Activated T-helper 9 cell treated with anti-CD3 and anti-CD28 coated beads, Interleukin-2, amount 50 U/mL, for 16 hours (primary cell): ENCODE data around the gene MAB21L4.

Experiments used
- DNase-seq: peaks from one replicate; pipeline ENCODE4 v3.0.0-alpha.2; 2020; ENCODE audit warnings: low read depth

MAB21L4 gene

DNA sequence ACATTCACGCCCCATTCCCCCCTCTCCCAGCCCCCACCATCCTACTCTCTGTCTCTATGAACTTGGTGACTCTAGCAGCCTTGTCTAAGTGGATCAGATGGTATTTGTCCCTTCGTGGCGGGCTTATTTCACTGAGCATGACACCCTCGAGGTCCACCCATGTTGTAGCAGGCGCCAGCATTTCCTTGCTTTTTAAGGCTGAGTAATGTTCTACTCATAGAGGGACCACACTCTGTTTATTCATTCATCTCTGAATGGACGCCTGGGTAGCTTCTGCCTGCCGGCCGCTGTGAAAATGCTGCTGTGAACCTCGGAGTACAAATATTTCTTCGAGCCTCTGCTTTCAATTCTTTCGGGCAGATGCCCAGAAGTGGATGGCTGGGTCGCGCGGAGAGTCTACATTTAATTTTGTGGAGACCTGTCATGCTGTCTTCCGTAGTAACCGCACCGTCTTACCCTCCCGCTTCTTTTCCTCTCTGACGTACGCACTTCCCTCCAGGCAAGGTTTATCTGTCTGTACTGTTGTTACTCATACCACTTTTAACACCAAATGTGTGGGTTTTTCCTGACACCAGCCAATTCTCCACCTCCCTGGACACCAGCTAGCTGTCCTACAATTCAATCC, 15.8 kb upstream of the MAB21L4 start:
- DNase-seq = no peak

DNA sequence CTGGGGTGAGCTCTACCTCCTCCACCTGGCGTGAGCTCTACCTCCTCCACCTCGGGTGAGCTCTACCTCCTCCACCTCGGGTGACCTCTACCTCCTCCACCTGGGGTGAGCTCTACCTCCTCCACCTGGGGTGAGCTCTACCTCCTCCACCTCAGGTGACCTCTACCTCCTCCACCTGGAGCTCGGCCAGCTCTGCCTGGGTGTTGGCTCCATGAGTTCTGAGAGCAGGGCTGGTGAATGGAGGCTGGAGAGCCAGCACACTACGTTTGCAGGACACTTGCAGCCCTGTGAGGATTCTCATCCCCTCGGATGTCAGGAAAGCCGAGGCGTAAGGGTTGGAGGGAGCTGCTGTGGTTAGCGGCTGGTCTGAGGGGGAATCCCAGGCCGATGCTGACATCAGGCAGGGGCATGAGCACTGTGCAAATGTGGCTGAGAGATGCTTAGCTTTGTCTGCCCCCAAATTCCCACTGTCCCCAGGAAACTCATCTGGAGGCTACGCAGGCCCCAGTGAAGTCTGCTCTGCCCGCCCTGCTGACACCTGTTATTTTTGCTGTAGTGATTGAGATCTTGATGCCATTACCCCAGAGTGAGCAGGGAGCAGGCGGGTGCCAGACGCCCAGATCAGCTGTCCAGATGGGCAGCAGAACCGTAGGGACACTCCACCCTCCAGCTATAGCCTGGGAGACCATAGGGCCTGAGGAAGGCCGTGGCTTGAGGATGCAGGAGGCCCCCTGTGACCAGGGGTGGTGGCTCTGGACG, 13.4 kb upstream of the MAB21L4 start:
- DNase-seq = no peak

DNA sequence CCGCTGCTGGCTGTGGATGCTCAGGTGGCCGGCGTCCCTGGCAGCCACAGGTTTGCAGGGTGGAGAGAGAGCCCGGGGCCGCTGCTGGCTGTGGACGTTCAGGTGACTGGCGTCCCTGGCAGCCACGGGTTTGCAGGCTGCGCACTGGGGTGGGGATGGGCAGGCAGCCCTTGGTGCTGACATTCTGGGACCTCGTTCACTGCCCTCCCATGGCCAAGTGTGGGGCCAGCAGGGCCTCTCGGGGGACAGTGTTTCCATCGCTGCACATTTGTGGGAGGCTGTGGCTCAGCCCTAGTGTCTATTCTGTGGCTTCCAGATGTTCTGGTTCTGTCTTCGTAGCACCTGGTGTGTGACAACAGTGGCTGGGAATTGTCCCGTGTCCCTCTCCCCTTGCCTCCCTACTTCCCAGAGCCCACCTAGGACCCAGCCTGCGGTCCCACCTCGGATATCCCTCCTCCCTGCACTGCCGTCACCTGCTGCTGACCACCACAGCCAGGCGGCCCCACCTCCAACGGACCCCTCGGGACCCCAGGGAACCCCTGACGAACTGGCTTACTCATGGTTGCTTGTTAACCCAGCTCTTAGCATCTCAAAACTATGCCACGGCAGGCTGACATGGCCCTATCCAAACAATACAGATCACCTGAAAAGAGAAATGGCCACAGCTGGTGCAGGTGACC, 11.1 kb upstream of the MAB21L4 start:
- DNase-seq = no peak

DNA sequence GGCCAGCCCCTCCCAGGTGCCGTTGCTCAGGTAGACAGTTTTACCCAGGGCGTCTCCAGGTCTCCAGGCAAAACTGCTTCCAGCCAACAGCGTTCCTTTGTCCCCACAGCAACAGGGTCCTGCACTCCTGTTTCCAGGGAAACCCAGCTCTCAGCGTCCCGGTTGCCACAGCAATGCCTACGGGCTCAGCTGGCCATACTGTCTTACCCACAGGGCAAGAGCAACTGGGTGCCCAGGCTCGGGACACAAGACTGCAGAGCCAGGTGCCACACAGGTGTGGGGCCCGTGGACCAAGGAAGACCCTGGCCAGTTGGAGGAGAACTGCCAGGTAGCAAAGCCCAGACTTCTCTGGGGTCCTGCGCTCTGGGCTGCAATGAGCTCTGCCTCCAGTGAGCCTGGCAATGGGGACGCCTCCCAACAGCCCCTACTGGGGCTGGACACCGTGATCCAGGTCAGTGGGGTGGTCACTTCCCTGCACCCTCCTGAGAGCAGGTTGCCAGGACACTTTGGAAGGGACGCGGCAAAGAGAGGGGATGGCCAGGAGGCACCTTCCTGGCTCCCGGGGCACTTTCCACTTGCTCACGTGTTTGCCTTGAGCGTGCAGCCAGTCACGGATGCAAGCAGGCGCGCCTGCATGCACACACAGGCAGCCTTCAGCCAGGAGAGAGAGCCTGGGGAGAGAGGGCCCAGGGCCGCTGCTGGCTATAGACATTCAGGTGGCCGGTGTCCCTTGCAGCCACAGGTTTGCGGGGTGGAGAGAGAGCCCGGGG, 10.4 kb upstream of the MAB21L4 start, which contains the start of gene CROCC2:
CROCC2 (plus strand) TSS at position 196 of the 770 bp plus-strand sequence; CDS start at position 374, 178 bp downstream.
- no peak for DNase-seq

DNA sequence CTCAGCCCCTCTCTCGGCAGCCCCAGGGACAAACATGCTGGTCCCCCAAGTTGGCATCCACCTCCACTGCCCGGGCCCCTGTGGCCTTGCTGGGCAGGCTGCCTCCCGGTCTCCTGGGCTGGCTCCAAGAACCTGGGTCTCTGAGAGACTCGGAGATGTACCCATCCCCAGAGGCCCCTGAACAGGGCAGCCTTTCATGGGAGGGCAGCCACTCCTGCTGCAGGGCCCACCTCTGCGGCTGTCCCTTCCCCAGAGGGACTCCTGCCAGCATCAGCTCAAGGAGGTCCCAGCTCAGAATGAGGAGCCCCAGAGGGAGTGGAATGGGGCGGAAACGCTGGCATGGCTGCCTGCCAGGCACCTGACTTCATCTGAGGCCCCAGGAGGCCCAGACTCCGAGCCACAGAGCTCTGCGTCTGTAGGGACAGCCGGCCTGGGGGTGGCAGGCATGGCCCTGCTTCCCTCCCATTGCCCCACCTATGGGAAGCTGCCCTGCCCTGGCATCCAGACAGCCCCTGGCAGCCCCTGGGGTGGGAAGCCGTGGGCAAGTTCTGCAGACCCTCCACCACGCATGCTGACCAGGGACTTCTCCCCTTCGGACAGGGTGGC, 9.3 kb upstream of the MAB21L4 start:
- no peak for DNase-seq

DNA sequence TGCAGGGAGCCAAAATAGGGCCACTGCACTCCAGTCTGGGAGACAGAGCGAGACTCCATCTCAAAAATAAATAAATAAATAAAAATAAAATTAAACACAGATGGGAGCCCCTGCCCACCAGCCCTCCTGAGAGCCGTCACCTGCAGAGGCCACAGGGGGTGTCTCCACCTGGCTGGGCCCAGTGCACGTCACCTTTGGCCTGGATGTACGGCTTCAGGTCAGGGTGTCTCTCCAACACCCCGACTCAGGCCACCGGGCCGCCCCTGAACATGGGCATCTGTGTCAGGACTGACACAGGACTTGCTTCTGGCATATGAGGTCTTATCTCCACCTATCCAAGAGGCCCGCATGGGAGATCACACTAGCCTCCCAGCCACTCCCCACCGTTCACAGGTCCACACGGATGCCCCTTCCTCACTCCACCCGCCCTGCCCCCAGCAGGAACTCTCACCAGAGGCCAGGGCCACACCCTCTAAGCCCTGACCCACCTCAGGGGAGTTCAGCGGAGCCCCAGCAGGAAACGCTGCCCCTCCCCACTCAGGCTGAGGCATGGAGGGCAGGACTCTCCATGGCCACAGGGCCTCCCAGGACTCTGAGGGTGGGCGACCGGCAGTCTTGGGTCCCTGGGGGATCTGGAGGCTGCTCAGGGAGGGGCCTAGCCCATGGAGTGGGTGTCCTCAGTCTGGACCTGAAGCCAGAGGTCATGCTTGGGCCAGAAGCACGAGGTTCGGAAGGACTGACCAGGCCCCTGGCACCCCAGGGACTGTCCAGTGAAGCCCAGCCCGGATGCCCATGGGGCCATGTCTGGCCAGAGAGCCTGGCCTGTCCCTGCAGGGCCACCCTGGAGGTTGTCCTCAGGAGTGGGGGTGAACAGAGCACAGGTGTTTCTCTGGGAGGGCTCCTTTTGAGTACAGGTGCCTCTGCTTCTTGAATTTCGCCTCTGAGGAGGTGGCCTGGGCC, 8.5 kb upstream of the MAB21L4 start:
- no peak for DNase-seq

DNA sequence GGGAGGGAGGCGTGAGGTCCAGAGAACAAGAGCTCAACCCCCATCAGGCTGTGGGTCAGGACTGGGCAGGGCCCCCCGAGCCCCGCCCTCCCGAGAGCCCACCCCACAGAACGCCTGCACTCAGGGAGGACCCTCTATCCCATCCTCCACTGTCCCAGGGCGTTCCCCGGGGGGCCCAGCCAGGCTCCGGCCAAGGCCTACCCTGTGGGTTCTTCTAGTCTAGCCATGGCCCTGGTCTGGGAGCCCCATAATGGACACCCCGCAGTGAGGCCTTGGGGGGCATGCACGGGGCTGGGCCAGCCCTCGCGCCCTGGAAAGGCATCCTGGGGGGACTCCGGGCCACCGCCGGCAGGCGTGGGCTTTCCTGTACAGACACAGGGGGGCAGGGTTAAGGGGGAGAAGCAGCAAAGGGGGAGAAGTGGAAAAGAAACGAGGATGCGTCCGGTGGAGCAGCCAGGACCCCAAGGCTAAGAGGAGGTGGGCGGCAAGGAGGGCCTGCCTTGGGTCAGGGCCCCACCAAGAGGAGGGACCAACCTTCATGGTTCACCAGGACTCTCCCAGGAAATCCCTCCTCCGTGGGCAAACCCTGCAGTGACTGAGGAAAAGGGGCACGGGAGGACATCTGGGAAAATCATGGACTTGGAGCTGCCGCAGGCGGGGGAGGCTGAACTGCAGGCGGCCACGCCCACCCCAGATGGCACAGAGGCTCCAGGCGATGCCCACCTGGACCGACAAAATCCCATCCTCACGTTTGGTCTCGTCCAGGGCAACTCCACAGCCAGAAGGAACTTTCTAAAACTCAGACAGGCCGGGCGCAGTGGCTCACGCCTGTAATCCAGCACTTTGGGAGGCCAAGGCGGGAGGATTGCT, 7.5 kb upstream of the MAB21L4 start:
- DNase-seq = no peak

DNA sequence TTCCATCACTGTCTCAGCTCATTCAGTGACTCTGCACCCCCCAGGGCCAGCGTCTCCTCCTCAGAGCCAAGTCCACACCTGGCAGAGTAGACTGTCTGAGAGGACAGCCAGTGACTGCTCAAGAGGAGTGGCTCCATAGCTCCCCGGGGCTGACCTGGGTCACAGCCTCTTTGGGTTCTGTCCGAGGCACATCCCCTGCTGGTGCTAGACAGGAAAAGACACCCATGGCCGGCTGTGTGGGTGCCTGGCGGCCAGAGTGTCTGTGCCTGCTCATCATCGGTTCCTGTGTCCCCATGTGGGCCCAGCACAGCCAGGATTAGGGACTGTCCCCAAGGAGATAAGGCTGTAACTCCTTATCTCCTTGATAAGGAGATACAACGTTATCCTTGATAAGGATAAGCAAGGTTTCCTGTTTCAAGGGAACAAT, 6.7 kb upstream of the MAB21L4 start:
- DNase-seq = no peak

DNA sequence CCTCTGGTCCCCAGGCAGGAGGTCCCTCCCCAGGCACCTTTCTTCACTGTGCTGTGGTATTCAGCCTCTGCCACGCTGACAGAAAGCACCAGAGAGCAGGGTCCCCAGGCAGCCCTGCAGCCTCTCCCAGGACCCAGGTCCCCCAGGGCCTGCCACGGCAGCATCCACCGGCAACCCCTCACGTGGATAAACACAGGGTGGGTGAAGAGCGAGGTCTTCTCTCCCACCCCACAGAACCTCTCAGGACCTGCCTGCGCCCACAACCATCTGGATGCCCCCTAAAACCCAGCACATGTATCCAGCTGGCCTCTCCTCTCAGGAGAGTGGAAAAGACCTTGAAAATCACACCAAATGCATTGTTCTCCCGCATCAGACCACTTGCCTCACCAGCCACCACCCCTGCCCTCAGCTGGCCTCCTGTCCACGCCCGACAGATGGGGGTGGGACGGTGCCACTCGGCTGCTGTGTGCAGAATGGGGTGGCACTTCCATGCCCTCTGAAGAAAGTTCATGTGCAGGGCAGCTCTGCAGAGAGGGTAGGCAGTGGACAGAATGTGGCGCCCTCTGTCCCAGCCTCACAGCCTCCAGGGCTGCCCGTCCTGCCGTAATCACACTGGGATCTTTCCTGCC, 6.1 kb upstream of the MAB21L4 start:
- DNase-seq = no peak

DNA sequence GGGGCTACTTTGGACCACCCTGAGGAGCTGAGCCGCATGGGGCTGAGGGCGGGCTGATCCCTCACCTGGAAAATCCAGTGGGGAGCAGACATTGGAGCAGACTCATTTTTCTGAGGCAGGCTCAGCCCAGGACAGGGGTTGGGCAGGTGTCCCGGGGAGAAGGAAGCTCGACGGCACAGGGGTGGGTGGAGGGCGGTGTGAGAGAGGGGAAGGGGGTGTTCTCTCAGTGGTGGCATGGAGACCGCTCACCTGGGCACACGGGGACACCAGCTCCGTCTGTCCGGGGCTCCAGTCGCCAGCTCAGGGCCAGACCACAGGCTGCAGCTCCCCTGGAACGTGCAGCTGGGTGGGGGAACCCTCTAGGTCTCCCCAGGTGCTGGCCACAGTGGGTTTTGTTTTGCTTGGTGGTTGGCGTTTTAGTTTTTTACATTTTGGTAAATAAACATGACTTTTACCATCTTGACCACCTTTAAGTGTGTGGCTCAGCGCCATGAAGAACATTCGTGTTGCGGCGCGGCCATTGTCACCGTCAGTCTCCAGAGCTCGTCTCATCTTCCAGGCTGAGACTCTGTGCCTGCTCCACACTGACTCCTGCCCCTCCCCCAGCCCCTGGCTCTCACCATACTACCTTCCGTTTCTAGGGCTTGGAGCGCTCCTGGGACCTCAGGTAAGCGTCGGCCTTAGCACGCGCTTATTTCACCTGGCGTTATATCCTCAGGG, 4.3 kb upstream of the MAB21L4 start:
- DNase-seq = no peak

DNA sequence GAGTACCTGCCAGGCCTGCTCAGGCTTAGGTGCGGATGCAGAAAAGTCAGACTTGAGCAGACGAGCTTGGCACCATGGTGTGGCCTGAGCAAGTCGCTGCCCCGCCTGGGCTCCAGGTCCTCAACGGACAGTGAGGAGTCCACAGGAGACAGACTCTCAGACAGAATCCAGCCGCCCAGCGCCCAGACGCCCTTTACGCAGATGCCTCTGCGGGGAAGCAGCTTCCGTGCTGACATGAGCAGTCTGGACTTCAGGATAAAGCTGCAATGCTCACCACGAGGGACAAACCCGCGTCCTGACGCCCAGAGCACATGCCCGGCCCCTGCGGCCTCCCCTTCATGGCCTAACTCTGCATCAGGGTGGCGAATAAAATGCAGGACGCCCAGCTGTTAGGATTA, 3.5 kb upstream of the MAB21L4 start:
- no peak for DNase-seq

DNA sequence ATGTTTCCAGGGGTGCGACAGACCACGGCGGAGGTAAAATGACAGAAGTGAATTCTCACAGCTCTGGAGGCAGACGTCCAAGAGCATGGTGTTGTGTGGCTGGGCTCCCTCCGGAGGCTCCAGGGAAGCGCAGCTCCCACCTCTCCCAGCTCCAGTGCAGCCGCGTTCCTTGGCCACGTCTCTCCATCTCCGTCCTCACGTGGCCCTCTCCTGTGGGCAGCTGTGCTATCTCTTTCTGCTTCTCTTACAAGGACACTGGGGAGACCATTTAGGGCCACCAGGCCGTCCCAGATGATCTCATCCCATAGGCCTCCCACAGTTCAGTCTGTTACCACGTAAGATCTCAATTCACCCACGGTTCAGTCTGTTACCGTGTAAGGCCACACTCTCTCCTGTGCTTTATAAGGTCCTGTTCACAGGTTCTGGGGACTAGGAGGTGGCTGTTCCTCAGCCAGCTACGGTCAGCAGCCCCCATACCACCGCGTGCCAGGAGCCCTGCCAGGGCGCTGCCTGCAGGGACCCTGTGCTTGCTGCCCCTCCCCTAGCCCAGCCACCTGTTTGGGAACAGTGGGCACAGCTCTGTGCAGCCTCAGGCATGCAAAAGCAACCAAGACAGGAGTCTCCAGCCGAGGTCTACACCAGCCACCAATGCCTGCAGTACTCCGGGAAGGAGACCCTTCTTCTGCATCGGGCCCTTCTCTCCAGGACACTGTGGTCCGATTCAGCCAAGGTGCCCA, 2.9 kb upstream of the MAB21L4 start:
- DNase-seq = no peak

DNA sequence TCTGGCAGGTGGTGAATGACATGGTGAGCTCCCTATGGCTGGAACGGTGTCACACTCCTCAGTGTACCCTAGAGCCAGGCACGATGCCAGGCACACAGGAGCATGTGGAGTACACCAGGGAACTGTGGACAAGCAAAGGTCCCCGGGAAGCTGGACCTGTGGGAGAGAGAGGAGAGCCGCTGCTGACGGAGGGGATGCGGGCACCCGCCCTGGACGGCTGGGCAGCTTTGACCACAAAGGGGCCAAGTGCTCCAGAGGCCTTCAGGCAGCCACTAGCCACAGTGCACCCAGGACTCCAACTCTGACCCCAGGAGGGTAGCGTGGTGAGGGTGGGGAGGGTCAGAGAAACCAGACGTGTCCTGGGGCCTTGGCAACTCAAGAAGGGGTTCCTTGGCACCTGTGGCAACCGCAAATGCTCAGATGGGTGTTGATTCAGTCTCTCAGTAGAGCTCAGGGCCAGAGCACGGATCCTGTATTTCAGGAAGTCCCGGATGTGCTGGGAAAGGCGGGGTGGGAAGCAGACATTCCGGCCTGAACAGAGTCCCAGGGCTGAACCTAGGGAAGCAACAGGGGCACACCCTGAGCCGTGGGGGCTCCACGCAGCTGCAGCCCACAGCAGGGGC, 2.3 kb upstream of the MAB21L4 start:
- no peak for DNase-seq

DNA sequence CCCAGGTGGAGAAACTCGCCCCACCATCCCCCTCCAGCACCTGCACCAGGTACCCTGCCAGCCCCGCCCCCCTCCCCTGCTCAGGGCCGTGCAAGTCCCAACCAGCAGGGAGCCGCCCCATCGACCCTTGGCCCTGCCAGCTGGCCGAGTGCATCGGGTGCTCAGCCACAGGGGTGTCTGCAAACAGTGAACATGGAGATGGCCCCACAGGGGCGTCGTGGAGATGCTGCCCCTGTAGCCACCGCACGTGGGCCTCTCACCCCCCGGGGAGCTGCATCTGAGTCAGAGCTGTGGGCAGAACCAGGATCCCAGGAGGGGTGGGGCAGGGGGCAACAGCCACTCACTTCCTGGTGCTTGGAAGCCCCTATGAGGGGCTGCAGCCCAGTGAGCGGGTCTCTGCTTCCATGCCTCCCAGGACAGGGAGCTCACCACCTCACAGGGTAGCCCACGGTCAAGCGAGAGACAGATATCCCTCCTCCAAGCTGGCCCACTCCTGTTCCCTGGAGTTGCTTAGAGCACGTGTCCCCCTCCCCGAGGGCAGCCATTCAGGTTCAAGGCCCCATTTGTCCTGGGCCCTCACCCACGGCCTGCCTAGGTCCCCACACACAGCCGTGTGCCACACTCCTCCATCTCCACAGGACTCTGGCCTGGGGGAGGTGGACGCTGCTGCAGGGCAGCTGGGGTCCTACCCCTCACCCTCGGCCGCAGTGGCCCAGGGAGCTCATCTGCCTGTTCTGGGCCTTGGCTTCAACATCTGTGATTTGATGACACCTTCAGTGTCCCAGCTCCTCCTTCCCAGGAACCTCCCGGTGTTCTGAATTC, 1.1 kb upstream of the MAB21L4 start:
- DNase-seq = no peak

DNA sequence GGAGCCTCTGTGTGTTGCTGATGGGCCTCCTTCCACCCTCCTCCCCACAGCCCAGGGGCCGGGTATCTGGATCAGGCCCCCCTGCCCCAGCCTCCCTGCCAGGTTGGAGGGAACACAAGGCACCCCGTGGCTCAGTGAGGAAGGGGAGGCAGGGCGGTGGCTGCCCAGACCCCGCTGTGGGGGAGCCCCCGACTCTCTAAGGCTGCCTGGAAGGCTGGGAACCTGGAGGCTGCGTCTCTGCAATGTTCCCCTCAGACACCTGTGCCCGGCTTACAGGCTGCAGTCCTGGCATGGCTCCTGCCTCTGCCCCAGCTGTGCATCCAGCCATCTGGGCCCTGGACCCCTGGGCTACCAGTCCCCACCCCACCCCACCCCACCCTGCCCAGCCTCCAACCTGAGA, 438 bp upstream of the MAB21L4 start:
- no peak for DNase-seq

DNA sequence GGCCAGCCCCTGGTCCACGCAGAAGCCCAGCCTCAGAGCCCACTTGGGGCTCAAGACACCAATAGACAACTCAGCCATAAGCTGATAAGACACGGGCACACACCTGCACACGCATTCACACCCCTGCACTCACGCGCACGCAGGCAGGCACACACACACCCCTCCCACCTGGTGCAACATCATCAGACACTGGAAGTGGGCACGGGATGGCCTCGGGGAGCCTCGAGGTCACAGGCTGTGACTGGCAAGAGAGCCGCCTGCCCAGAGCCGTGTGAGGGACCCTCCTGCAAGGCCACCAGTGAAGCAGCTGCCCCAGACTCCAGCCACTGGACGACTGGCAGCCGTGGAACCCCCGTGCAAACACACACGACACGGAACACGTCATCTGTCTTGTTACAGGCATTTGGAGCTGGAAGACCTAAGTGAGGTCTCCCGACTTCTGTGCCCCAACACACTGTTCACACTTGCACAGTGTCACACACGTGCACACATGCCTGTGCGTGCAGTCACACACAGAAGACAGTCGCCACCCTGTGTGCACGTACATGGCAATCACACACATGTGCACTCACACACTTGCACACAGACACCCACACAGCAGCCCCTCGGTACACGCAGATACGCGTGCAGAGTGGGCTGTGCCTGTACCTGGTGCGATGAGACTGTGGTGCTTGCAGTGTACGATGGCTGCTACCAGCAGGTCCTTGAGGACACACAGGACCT, 959 bp downstream of the MAB21L4 start:
- no peak for DNase-seq
